Testis (tissue), 3 donors: Measurements from ENCODE around the gene PTPRCAP. TPM values are rescaled to one million over a fixed set of nuclear protein-coding genes. Genes with fewer than 3 reads are reported as not detected.
"Not testable (repeated sequence)": the region's sequence is repeated elsewhere in the genome, so short reads cannot be mapped to it uniquely, and the experiment has no call there.

Experiments
- DNase-seq: peaks from one replicate; pipeline ENCODE4 v3.0.0-alpha.2; 2019
- H3K27ac ChIP-seq, 2 donors: fragments of 200-600 bp; sonication (generic); one replicate each; pipeline ENCODE4 v1.5.1; 2019
- H3K27me3 ChIP-seq: fragments of 200-600 bp; sonication (generic); one replicate; pipeline ENCODE4 v1.5.1; 2019
- H3K36me3 ChIP-seq: fragments of 200-600 bp; sonication (generic); one replicate; pipeline ENCODE4 v1.5.1; 2017; ENCODE audit warnings: low read depth; ENCODE audit errors: missing control alignments
- H3K4me1 ChIP-seq: fragments of 200-600 bp; sonication (generic); one replicate; pipeline ENCODE4 v1.5.1; 2019
- H3K4me3 ChIP-seq, 2 donors: fragments of 200-600 bp; sonication (generic); one replicate each; pipeline ENCODE4 v1.5.1; 2017 to 2019
- H3K9me3 ChIP-seq: fragments of 200-600 bp; sonication (generic); one replicate; pipeline ENCODE4 v1.5.1; 2017
- POLR2A ChIP-seq: fragments of 450-650 bp; IDR thresholded peaks from one replicate; pipeline ENCODE4 v1.6.1; 2017; ENCODE audit warnings: antibody characterized with exemption, mild to moderate bottlenecking, moderate library complexity
- WGBS, 2 donors: methylation state at CpG; one replicate each; pipeline ENCODE4 v1.1.5; 2018; 5-methylcytosine and 5-hydroxymethylcytosine counted together
- intact Hi-C: fragments of 100-400 bp; cut with DNase I; formaldehyde crosslinking; loops from one replicate; pipeline ENCODE4 v1.15.1; 2023; ENCODE audit warnings: low total_unique reads
- polyA plus RNA-seq: library from polyadenylated mRNA; stranded (reverse); fragments of 350-450 nt; fragmentation: Illumina TruSeq; extraction: RNeasy Lipid Tissue Mini Kit (QIAGEN cat#74804); gene quantifications from one replicate; pipeline ENCODE4 v1.2.3, GENCODE V29; 2014; ENCODE audit warnings: low read depth, low replicate concordance; ENCODE audit not compliant: insufficient read depth
- total RNA-seq, 2 donors: library from RNA; depleted of rRNA; stranded (reverse); fragments of >200 nt; gene quantifications; one replicate each; pipeline ENCODE4 v1.2.3, GENCODE V29; 2016
- TF ChIP-seq, protein P1 (sequence below), 3 experiments: fragments of 450-650 bp in 2 of 3; fragments of 200-600 bp in 1 of 3; sonication (generic) in 1 of 3; IDR thresholded peaks; one replicate each; pipeline ENCODE4 v1.5.1; 2016 to 2019; ENCODE audit warnings: antibody characterized with exemption in 3 of 3, mild to moderate bottlenecking in 2 of 3, moderate library complexity in 1 of 3

The PTPRCAP gene
- total and polyA plus RNA-seq, 3 donors from 2014 or later: 3.1 to 5.6 (median 5.2) TPM

DNA sequence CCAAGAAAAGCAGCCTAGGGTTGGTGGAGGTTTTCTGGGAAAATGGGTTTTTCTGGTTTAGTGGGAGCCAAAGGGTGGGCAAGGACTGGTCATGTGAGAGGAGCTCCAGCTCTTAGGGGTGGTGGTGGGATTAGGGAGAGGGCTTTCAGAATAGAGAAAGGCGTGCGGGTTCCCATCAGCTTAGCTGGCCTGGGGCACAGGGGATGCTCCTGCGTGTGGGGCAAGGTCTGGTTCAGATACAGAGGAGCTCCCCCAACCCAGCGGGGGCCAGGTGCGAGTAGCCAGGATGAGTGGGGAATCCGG, 30.9 kb upstream of the PTPRCAP start:
- peaks cover 12% of the 10 kb centered on the region for H3K4me1 ChIP-seq
- H3K9me3 ChIP-seq: no peaks in the 10 kb centered on the region
- peak overlapping the region; percentile 77 to 90 for H3K4me3 ChIP-seq
- H3K36me3 ChIP-seq: no peaks in the 10 kb centered on the region
- no peak for DNase-seq
- H3K27ac ChIP-seq: peak overlapping the region; percentile 68 to 91
- no peak for TF ChIP-seq POLR2A
- TF ChIP-seq, protein P1, sequence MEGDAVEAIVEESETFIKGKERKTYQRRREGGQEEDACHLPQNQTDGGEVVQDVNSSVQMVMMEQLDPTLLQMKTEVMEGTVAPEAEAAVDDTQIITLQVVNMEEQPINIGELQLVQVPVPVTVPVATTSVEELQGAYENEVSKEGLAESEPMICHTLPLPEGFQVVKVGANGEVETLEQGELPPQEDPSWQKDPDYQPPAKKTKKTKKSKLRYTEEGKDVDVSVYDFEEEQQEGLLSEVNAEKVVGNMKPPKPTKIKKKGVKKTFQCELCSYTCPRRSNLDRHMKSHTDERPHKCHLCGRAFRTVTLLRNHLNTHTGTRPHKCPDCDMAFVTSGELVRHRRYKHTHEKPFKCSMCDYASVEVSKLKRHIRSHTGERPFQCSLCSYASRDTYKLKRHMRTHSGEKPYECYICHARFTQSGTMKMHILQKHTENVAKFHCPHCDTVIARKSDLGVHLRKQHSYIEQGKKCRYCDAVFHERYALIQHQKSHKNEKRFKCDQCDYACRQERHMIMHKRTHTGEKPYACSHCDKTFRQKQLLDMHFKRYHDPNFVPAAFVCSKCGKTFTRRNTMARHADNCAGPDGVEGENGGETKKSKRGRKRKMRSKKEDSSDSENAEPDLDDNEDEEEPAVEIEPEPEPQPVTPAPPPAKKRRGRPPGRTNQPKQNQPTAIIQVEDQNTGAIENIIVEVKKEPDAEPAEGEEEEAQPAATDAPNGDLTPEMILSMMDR (IDR thresholded peaks at IDR 0.05): no peak
- 0 to 2% methylated on average over 5 to 6 of the region's 6 CpGs for WGBS, 2 donors
- intact Hi-C loops: no loop called here
- no peaks in the 10 kb centered on the region for H3K27me3 ChIP-seq

DNA sequence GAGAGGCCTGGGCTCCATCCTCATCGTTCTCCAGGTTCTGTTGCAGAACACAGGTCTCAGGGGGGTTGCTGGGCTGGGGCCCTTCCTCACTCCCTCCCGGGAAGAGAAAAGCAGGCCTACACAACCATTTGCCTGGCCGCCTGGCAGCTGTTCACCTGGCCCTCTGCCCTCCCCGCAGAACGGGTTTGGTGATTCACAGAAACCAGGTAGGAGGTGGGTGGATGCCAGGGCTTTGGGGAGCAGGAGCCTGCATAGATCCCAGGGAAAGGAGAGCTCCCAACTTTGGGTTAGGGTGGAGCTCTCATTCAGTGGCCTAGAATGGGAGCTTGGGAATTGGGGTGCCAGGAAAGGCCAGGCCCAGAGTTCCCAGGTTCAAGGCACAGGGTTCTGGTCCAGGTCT, 30.6 kb upstream of the PTPRCAP start:
- Histone ChIP-seq H3K4me1 (peaks cover 12% of the 10 kb centered on the region), H3K9me3 (no peaks in the 10 kb centered on the region), H3K36me3 (no peaks in the 10 kb centered on the region), H3K4me3 (peak overlapping the region; percentile 77 to 90), H3K27ac (peak overlapping the region in 1 of 2 donors; percentile 91), H3K27me3 (no peaks in the 10 kb centered on the region)
- intact Hi-C loops: no loop called here
- 3 to 12% methylated on average over 5 of the region's 5 CpGs for WGBS, 2 donors
- no peak for TF ChIP-seq POLR2A
- TF ChIP-seq, protein P1 (IDR thresholded peaks at IDR 0.05): no peak
- no peak for DNase-seq

DNA sequence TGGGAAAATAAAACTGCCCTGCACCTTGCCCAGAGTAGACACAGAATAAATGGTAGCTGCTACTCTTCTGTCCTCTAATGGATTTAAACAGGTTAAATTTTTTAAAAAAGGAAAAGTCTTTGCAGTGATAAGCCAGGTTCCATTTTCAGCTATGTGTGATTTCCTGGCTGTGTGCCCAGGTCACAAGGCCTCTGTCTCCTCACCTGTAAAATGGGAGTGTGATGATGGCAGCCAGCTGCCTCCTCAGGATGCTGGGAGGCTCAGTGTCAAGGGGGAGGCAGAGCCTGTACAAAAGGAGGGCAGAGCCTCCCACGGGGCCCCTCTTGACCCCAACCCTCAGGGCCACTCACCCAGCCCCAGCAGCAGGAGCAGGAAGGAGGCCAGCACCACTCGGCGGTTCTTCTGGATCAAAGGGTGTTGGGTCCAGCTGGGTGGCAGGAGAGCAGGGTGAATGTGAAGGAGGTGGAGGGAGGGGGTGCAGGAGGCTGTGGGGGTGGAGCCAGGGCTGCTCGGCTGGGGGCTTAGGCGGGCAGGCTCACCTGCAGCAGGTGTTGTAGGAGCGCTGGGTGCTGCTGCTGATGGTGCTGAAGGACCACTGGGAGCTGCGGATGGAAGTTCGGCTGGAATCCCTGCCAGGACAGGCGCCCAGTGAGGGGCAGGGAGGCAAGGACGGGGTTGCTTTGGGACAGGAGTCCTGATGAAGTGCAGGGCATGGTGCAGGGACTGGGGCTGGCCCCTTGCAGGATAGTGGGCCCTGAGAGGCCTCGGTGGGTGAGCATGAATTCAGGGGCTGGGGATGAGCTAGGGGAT, 29.7 kb upstream of the PTPRCAP start:
- no peak for DNase-seq
- intact Hi-C loops: no loop called here

DNA sequence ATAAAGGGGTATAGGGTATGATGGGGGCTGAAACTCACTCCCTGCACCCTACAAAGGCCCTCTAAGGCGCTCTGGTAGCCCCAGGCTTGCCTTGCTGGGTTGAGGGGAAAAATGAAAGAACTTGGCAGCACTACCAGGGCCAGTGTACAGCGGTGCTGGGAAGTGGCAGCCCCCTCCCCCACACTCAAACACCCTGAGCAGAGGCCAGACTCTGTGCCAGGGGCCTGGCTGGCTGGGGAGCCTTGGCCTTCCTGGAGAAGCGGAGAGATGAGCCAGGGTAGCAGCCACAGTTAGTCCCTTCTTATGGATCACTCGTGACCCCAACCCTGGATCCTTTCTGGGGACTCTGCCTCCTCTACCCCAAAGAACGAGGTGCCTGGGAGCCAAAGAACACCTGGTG, 28.9 kb upstream of the PTPRCAP start:
- Histone ChIP-seq H3K4me3 (no peak overlapping the region), H3K27me3 (no peaks in the 10 kb centered on the region), H3K4me1 (peaks cover 12% of the 10 kb centered on the region), H3K27ac (no peak overlapping the region), H3K36me3 (no peaks in the 10 kb centered on the region), H3K9me3 (no peaks in the 10 kb centered on the region)
- TF ChIP-seq, protein P1 (IDR thresholded peaks at IDR 0.05): no peak
- no peak for TF ChIP-seq POLR2A
- DNase-seq: no peak
- intact Hi-C loops: no loop called here
- 76 to 86% methylated on average over 5 of the region's 5 CpGs for WGBS, 2 donors

More for the DNA sequence above, 29.7 kb upstream of the PTPRCAP start:
- Histone ChIP-seq H3K36me3 (no peaks in the 10 kb centered on the region), H3K4me3 (no peak overlapping the region), H3K27me3 (no peaks in the 10 kb centered on the region), H3K27ac (no peak overlapping the region), H3K4me1 (peaks cover 12% of the 10 kb centered on the region), H3K9me3 (no peaks in the 10 kb centered on the region)
- WGBS, 2 donors: 70 to 80% methylated on average over 11 of the region's 11 CpGs
- TF ChIP-seq, protein P1 (IDR thresholded peaks at IDR 0.05): no peak
- TF ChIP-seq POLR2A: no peak

DNA sequence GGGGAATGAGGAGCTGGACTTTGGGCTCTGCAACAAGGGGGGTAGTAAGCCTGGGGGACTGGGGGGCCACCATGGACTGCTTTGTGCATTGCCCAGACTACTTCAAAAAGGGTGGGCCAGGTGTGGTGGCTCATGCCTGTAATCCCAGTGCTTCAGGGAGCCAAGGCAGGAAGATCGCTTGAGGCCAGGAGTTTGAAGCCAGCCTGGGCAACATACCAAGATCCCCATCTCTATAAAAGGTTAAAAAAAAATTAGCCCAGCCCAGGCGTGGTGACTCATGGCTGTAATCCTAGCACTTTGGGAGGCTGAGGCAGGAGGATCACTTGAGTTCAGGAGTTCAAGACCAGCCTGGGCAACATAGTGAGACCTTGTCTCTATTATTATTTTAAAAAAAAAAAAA, 28.0 kb upstream of the PTPRCAP start:
- H3K36me3 ChIP-seq, H3K9me3 ChIP-seq, H3K4me3 ChIP-seq, H3K27me3 ChIP-seq, DNase-seq, intact Hi-C loops: not testable (repeated sequence)
- Histone ChIP-seq H3K27ac (peak overlapping the region in 1 of 2 donors; percentile 85), H3K4me1 (peaks cover 12% of the 10 kb centered on the region)
- WGBS, 2 donors: 79 to 84% methylated on average over 2 of the region's 2 CpGs
